HG03342 (cell line): ENCODE measurements around the gene MYDGF.
A peak's percentile ranks its signal among the peaks of the same experiment; 100 is the strongest.

Experiments used
- ATAC-seq: cut with Tn5 transposase; IDR thresholded peaks from one replicate; pipeline ENCODE4 v1.9.1; 2021; ENCODE audit warnings: mild to moderate bottlenecking, moderate library complexity; ENCODE audit not compliant: unreplicated experiment

MYDGF gene

DNA sequence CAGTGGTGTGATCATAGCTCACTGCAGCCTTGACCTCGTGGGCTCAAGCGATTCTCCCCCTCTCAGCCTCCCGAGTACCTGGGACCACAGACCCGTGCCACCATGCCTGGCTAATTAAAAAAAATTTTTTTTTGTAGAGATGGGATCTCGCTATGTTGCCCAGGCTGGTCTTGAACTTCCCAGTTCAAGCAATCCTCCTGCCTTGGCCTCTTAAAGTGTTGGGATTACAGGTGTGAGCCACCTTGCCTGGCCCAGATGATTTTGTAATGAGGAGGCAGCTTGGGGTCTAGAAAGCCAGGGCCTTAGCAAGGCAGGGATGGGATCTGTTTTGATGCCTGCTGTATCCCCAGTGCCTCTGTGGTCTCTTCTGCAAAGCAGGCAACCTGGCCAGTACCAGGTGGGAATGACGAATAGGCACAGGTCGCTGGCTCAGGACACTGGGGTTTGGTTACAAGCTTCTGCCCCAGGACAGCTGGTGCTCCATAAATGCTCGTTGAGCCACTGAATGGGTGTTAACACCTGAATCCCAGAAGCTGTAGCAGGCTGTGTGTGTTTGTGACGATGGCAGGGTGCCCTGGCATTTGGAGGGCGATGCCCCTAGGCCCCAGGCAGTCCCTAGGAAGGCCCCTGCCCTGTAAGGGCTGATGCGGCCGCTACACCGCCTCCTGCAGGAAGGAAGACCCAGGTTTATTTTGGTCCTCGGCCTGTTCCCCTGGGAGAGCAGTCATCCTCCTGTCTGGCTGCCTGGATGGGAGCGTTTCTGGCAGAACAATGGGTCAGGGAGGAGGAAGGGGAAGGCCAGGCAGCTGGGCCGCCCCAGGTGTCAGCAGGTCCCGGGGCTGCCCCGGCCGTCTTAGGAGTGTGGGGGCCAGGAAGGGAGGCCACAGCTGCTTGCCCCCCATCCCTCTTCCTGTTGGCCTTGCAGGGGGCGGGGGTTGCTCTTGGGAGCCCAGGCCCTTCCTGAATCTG lies 22.2 kb downstream of the MYDGF start:
- no peak for ATAC-seq

GRCh38 chr19:4645718-4646117 lies 24.4 kb downstream of the MYDGF start:
- ATAC-seq: no peak

- no peak for ATAC-seq
These were observed 27.5 kb downstream of the MYDGF start for GRCh38 chr19:4642625-4643024.

- no peak for ATAC-seq
These were observed 29.0 kb downstream of the MYDGF start for GRCh38 chr19:4641132-4641531.

DNA sequence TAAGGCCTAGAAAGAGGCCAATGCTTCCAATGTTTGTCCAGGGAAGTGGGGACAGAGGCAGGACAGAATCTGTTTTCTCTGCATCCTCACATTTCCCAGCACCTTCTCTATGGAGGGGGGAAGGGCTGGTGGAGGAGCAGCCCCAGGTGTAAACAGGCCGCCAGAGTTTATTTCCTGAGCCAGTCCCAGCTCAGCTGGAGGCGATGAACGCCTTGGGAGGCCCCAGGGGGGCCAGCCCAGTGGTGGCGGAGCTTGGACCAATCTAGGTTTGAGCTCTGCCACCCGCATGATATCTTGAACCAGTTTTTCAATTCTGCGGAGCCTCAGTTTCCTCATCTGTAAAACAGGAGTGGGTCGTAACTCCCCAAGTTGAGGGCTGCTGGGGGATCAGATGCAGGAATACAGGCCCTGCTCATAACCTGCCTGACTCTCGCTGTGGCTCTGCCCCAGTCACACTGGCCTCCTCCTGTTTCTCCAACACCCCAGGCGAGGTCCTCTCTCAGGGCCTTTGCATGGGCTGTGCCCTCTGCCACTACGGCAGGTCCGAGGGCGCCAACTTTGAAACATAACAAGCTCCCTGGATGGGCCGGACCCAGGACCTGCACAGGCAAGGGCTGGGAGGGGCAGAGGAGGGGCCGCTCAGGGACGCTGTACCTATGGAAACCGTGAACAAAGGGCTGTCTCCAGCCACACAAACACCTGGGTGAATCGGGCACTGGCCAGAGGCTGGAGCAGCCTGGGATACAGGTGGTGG lies 29.7 kb downstream of the MYDGF start:
- ATAC-seq: no peak

DNA sequence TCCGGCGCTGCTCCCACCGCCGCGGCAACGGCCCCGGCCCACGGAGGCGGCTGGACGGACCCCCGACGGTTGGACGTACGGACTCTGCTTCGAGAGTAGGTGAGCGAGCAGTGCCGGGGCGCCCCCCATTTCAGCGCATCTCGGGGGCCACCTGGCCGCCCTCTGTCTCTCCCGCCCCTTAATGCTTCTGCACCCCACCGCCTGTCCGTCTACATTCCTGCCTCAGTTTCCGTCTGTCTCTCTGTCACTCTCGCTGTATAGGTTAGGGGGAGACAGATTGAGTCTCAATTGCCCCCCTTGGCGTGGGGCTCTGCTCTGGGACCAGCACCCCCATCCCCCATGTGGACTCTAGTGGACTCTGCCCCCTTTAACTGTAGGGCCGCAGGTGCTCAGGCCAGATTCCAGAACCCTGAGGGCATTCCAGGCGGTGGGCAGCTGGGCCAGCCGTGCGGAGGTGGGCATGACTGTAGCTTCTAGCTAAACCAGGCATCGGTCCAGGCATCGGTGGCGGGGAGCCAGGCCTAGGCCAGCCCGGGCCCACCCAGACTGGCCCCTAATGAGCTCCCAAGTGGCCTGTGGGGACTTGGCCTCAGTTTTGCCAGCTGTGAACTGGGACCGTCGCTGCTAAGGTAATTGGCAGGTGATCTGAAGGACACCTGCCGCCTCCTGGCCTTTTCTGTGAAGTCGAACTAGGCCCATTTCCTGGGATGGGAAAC lies 30.5 kb downstream of the MYDGF start:
- ATAC-seq: no peak

DNA sequence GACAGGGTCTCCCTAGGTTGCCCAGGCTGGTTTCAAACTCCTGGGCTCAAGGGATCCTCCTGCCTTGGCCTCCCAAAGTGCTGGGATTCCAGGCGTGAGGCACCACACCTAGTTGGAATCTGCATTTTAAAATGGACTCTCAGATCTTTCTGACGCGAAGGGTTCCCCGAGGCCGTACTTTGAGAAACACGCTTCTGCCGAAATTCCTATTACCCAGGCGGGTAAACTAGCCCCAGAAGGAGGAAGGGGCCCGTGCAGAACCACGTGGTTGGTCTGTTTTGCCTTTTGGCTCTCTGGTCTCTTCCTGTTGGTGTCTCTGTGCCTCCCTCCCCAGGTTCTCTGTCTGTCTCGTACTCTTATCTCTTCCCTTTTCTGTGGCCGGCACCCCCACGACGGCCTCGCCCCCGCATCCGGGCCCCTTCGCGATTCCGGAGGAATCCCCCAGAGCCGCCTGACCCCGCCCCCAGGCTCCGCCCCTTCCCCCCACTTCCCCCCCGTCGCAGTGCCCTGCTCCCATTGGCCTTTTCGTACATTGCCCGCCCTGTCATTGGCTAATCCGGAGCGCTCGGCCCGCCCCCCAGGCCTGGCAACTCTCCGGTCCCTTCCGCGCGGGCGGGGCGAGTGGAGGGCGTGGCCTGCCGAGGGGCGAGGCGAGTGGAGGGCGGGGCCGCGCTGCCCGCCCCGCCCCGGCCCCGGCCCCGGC lies 31.2 kb downstream of the MYDGF start, which contains the start of gene TNFAIP8L1:
TSS of gene TNFAIP8L1 (plus strand) at position 689 of the 703 bp plus-strand sequence. CDS start 12,354 bp downstream, outside the sequence.
- peak; percentile 69 for ATAC-seq

- no peak for ATAC-seq
These were observed 31.8 kb downstream of the MYDGF start for GRCh38 chr19:4638317-4638716.

DNA sequence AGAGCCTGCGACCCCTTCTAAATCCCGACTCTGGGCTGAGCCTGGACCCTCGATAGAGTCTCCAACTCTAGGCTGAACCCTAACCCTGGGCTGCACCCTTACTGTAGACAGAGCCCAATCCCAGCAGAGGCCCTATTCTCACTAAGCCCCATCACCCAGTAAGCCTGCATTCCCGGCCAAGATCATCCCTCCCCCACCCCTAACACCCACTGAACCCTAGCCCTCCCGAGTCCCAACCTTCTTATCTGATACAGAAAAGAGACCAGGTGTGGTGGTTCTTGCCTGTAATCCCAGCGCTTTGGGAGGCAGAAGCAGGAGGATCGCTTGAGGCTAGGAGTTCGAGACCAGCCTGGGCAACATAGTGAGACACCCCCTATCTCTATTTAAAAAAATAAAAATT lies 33.4 kb downstream of the MYDGF start:
- ATAC-seq: no peak

GRCh38 chr19:4636151-4636717 lies 33.9 kb downstream of the MYDGF start:
- ATAC-seq: no peak

- ATAC-seq: no peak
These were observed 34.4 kb downstream of the MYDGF start for GRCh38 chr19:4635754-4636116.

GRCh38 chr19:4633140-4633967 lies 36.8 kb downstream of the MYDGF start:
- ATAC-seq: no peak

- ATAC-seq: no peak
These were observed 45.3 kb downstream of the MYDGF start for GRCh38 chr19:4624733-4625362.

DNA sequence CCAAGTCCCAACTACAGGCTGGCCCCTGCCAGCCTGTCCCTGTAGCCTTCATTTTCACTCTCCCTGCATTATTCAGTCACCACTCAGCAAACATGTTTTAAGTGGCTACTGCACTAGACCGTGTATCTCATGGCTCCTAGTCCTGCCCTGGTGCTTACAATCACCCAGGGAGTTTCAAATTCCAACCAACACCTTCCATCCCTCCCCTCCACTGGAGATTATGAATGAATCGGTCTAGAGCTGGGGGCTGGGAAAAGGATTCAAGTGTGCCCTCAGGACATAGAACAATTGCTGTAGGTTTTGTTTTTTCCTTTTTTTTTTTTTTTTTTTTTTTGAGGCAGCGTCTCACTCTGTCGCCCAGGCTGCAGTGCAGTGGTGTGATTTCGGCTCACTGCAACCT lies 45.8 kb downstream of the MYDGF start:
- no peak for ATAC-seq

DNA sequence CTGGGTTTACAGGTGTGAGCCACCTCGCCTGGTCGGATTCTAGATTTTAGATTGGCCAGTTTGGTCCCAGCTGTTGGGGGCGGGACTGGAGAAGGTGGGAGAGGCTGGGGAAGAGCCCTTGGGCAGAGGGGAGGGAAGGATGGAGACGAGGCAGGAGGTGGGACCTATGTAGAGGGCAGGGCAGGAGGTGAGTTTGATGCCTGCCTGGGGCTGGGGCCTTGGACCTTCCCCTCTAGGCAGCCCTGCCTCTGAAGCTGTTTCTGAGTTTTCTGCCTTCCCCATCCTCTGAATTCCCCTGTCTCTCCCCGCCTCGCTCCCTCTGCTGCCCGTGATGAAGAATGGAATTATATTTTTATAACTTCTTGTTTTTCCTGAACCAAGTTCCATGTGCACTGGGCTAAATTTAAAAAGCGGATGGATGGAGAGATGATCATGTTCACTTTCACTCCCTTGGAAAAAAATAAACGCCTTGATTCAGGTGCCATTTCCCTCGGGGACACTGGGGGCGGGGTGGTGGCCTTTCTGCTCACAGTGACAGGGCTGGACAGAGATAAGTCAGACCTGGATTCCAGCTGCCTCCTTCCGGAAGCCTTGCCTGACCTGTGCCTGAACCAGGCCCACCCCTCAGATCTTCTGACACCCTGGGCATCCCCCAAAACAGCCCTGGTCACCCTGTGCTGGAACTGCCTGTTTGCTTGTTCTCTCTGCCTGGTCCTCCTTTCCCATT lies 47.3 kb downstream of the MYDGF start:
- ATAC-seq: no peak

DNA sequence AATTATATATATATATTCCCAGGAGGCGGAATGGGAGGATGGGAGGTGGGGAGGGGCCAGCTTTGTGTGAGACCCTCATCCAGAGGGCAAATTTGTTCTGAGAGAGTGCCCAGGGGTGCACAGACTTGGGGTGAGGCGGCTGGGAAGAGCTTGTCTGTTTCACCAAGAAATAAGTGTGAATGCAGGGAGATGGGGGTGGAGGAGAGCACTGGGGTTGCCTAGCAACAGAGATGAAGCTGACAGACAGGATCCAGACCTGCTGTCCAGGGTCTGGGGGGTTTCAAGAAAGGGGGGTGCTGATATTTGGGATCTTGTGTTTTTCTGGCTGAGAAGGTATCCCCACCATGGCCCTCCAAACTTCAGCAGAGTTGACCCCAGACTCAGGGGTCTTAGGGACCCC lies 49.5 kb downstream of the MYDGF start:
- no peak for ATAC-seq

GRCh38 chr19:4619668-4620294 lies 50.4 kb downstream of the MYDGF start:
- ATAC-seq: no peak

GRCh38 chr19:4618019-4618418 lies 52.1 kb downstream of the MYDGF start:
- ATAC-seq: no peak
